ENCODE data around the gene ZNF335.

GRCh38 chr20:46011631-46012482 is 39.9 kb upstream of the ZNF335 start:
- TF ChIP-seq CTCF (IDR thresholded peaks at IDR 0.05; ENCODE audit: poor library complexity) (peak; percentile 11), EZH2 (IDR thresholded peaks at IDR 0.05; ENCODE audit: borderline replicate concordance) (no peak), EZH2phosphoT487 (IDR thresholded peaks at IDR 0.05; ENCODE audit: low read depth, severe bottlenecking, unreplicated experiment) (no peak)
